IPS-11a (cell line): Measurements from ENCODE around the gene ORAI1.
"Not testable (repeated sequence)": the region's sequence is repeated elsewhere in the genome, so short reads cannot be mapped to it uniquely, and the experiment has no call there.

Source experiments
- H3K4me3 ChIP-seq: one replicate; pipeline ENCODE4 v1.5.1; 2013; ENCODE audit warnings: low read depth, low read length, control low read depth

The ORAI1 gene

GRCh38 chr12:121641343-121641630 lies 15.0 kb downstream of the ORAI1 start:
- H3K4me3 ChIP-seq = no peak overlapping the region

- no peak overlapping the region for H3K4me3 ChIP-seq
Measured at GRCh38 chr12:121648458-121649028, 22.2 kb downstream of the ORAI1 start.

GRCh38 chr12:121649322-121649721 lies 23.0 kb downstream of the ORAI1 start:
- H3K4me3 ChIP-seq = no peak overlapping the region

- no peak overlapping the region for H3K4me3 ChIP-seq
Measured at GRCh38 chr12:121649819-121650353, 23.6 kb downstream of the ORAI1 start.

GRCh38 chr12:121651320-121651719 lies 25.0 kb downstream of the ORAI1 start:
- no peak overlapping the region for H3K4me3 ChIP-seq

- H3K4me3 ChIP-seq = no peak overlapping the region
Measured at GRCh38 chr12:121652767-121653497, 26.6 kb downstream of the ORAI1 start.

- no peak overlapping the region for H3K4me3 ChIP-seq
Measured at GRCh38 chr12:121653999-121654398, 27.7 kb downstream of the ORAI1 start.

GRCh38 chr12:121656122-121656521 lies 29.8 kb downstream of the ORAI1 start:
- H3K4me3 ChIP-seq = no peak overlapping the region

- no peak overlapping the region for H3K4me3 ChIP-seq
Measured at GRCh38 chr12:121657305-121658008, 31.1 kb downstream of the ORAI1 start.

GRCh38 chr12:121661353-121662105 lies 35.2 kb downstream of the ORAI1 start:
- not testable (repeated sequence) for H3K4me3 ChIP-seq

GRCh38 chr12:121663610-121663929 lies 37.2 kb downstream of the ORAI1 start:
- H3K4me3 ChIP-seq = no peak overlapping the region

- H3K4me3 ChIP-seq = not testable (repeated sequence)
Measured at GRCh38 chr12:121666829-121667228, 40.5 kb downstream of the ORAI1 start.

- H3K4me3 ChIP-seq = no peak overlapping the region
Measured at GRCh38 chr12:121668750-121669520, 42.6 kb downstream of the ORAI1 start.

- H3K4me3 ChIP-seq = no peak within 1 kb of the TSS
Measured at GRCh38 chr12:121669521-121669900, 43.2 kb downstream of the ORAI1 start, which contains the start of gene MORN3. TSS of gene MORN3 (minus strand) at chr12:121669654. CDS start at chr12:121669483, 171 bp downstream.

GRCh38 chr12:121673013-121673511 lies 46.7 kb downstream of the ORAI1 start:
- H3K4me3 ChIP-seq = peak overlapping the region; percentile 41

GRCh38 chr12:121676190-121676589 lies 49.9 kb downstream of the ORAI1 start:
- H3K4me3 ChIP-seq = no peak overlapping the region

- no peak overlapping the region for H3K4me3 ChIP-seq
Measured at GRCh38 chr12:121678305-121678704, 52.0 kb downstream of the ORAI1 start.

GRCh38 chr12:121678716-121679300 lies 52.5 kb downstream of the ORAI1 start:
- no peak overlapping the region for H3K4me3 ChIP-seq

GRCh38 chr12:121679661-121680197 lies 53.4 kb downstream of the ORAI1 start:
- H3K4me3 ChIP-seq = not testable (repeated sequence)

- no peak overlapping the region for H3K4me3 ChIP-seq
Measured at GRCh38 chr12:121688966-121689365, 62.6 kb downstream of the ORAI1 start.
